ENCODE measurements around the gene SEBOX.

Gene SEBOX

GRCh38 chr17:28324267-28324745 is 40.7 kb downstream of the SEBOX start:
- Histone ChIP-seq H3K27ac (ENCODE audit: poor library complexity, severe bottlenecking) (no peak overlapping the region), H3K4me1 (ENCODE audit: insufficient read depth, poor library complexity, severe bottlenecking) (no peaks in the 10 kb centered on the region), H3K27me3 (ENCODE audit: insufficient read depth, poor library complexity, severe bottlenecking) (no peaks in the 10 kb centered on the region), H3K4me3 (ENCODE audit: severe bottlenecking) (no peak overlapping the region), H3K36me3 (ENCODE audit: low read depth) (peaks cover 68% of the 10 kb centered on the region), H3K9me3 (ENCODE audit: severe bottlenecking) (no peaks in the 10 kb centered on the region)
- no peak for TF ChIP-seq CTCF (IDR thresholded peaks at IDR 0.05; ENCODE audit: poor library complexity, severe bottlenecking)
- ATAC-seq (ENCODE audit: low read depth): no peak
- DNase-seq (ENCODE audit: low spot score): no peak

GRCh38 chr17:28320215-28321061 is 44.6 kb downstream of the SEBOX start:
- no peak for TF ChIP-seq CTCF (IDR thresholded peaks at IDR 0.05; ENCODE audit: poor library complexity, severe bottlenecking)
- H3K27me3 ChIP-seq (ENCODE audit: insufficient read depth, poor library complexity, severe bottlenecking): no peaks in the 10 kb centered on the region
- H3K9me3 ChIP-seq (ENCODE audit: severe bottlenecking): no peaks in the 10 kb centered on the region
- ATAC-seq (ENCODE audit: low read depth) (no peak), DNase-seq (ENCODE audit: low spot score) (no peak)
- H3K36me3 ChIP-seq (ENCODE audit: low read depth): peaks cover 36% of the 10 kb centered on the region
- no peaks in the 10 kb centered on the region for H3K4me1 ChIP-seq (ENCODE audit: insufficient read depth, poor library complexity, severe bottlenecking)
- peak overlapping the region; percentile 53 for H3K4me3 ChIP-seq (ENCODE audit: severe bottlenecking)
- H3K27ac ChIP-seq (ENCODE audit: poor library complexity, severe bottlenecking): peak overlapping the region; percentile 64

GRCh38 chr17:28319598-28319935 is 45.4 kb downstream of the SEBOX start:
- no peak for DNase-seq (ENCODE audit: low spot score)

GRCh38 chr17:28318759-28319597 is 46.0 kb downstream of the SEBOX start, which contains the start of gene TMEM97:
TMEM97 (plus strand) TSS chr17:28319200; CDS start chr17:28319240, 40 bp downstream.
- H3K9me3 ChIP-seq (ENCODE audit: severe bottlenecking): no peaks in the 10 kb centered on the region
- ATAC-seq (ENCODE audit: low read depth): peak; percentile 98
- peak within 1 kb of the TSS; percentile 53 for H3K4me3 ChIP-seq (ENCODE audit: severe bottlenecking)
- no peak for TF ChIP-seq CTCF (IDR thresholded peaks at IDR 0.05; ENCODE audit: poor library complexity, severe bottlenecking)
- H3K27me3 ChIP-seq (ENCODE audit: insufficient read depth, poor library complexity, severe bottlenecking): no peaks in the 10 kb centered on the region
- H3K4me1 ChIP-seq (ENCODE audit: insufficient read depth, poor library complexity, severe bottlenecking): no peaks in the 10 kb centered on the region
- DNase-seq (ENCODE audit: low spot score): peak; percentile 95
- peaks cover 23% of the 10 kb centered on the region for H3K36me3 ChIP-seq (ENCODE audit: low read depth)
- peak within 1 kb of the TSS; percentile 64 for H3K27ac ChIP-seq (ENCODE audit: poor library complexity, severe bottlenecking)

More at GRCh38 chr17:28319598-28319935, 45.4 kb downstream of the SEBOX start:
- no peak; the same call in 2 of the 3 replicates for ATAC-seq (ENCODE audit: low read depth)
- Histone ChIP-seq H3K36me3 (ENCODE audit: low read depth) (peaks cover 28% of the 10 kb centered on the region), H3K27ac (ENCODE audit: poor library complexity, severe bottlenecking) (peak overlapping the region; percentile 64), H3K4me1 (ENCODE audit: insufficient read depth, poor library complexity, severe bottlenecking) (no peaks in the 10 kb centered on the region), H3K9me3 (ENCODE audit: severe bottlenecking) (no peaks in the 10 kb centered on the region), H3K27me3 (ENCODE audit: insufficient read depth, poor library complexity, severe bottlenecking) (no peaks in the 10 kb centered on the region), H3K4me3 (ENCODE audit: severe bottlenecking) (peak overlapping the region; percentile 53)
- no peak for TF ChIP-seq CTCF (IDR thresholded peaks at IDR 0.05; ENCODE audit: poor library complexity, severe bottlenecking)
